Ishikawa (cell line): Measurements from ENCODE around the gene SLC25A19.

Experiments used
- NFIC ChIP-seq: IDR thresholded peaks from 2 replicates; pipeline ENCODE4 v1.6.1; 2012
- RAD21 ChIP-seq: IDR thresholded peaks from 2 replicates; pipeline ENCODE4 v1.6.1; 2012; ENCODE audit warnings: low read depth
- TAF1 ChIP-seq: IDR thresholded peaks from 2 replicates; pipeline ENCODE4 v1.6.1; 2012; ENCODE audit warnings: low read depth, mild to moderate bottlenecking
- TCF12 ChIP-seq: IDR thresholded peaks from 2 replicates; pipeline ENCODE4 v1.6.1; 2012; ENCODE audit warnings: low read depth
- YY1 ChIP-seq: IDR thresholded peaks from 2 replicates; pipeline ENCODE4 v1.6.1; 2012; ENCODE audit warnings: low read depth
- ZBTB7A ChIP-seq: IDR thresholded peaks from 2 replicates; pipeline ENCODE4 v1.6.1; 2012; ENCODE audit warnings: low read depth
- TF ChIP-seq, protein P1 (sequence below): IDR thresholded peaks from 2 replicates; pipeline ENCODE4 v1.6.1; 2012; ENCODE audit warnings: low read depth, mild to moderate bottlenecking
- TF ChIP-seq, protein P2 (sequence below): IDR thresholded peaks from 2 replicates; pipeline ENCODE4 v1.6.1; 2012

DNA sequence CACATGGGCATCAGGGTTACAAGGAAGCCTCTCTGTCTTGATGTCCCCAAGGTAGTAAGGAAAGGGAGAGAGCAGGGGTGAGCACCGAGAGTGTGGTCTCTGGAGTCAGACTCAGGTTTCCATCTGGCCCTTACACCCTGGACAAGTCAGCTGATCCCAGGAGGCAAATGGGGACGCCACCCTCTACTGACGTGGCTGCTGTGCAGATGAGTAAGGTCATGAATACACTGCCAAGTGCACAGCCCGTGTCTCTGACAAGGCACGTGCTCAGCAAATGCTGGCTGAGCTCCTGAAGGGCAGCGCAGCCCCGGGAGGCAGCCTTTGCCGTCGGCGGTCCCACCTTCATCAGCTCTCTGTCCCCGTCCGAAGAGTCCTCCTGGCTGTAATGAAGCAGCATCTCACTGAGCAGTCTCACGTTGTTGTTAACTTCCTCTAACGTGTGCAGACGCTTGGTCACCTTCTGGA is 47.2 kb downstream of the SLC25A19 start:
- TF ChIP-seq TCF12: no peak
- TF ChIP-seq, protein P1, sequence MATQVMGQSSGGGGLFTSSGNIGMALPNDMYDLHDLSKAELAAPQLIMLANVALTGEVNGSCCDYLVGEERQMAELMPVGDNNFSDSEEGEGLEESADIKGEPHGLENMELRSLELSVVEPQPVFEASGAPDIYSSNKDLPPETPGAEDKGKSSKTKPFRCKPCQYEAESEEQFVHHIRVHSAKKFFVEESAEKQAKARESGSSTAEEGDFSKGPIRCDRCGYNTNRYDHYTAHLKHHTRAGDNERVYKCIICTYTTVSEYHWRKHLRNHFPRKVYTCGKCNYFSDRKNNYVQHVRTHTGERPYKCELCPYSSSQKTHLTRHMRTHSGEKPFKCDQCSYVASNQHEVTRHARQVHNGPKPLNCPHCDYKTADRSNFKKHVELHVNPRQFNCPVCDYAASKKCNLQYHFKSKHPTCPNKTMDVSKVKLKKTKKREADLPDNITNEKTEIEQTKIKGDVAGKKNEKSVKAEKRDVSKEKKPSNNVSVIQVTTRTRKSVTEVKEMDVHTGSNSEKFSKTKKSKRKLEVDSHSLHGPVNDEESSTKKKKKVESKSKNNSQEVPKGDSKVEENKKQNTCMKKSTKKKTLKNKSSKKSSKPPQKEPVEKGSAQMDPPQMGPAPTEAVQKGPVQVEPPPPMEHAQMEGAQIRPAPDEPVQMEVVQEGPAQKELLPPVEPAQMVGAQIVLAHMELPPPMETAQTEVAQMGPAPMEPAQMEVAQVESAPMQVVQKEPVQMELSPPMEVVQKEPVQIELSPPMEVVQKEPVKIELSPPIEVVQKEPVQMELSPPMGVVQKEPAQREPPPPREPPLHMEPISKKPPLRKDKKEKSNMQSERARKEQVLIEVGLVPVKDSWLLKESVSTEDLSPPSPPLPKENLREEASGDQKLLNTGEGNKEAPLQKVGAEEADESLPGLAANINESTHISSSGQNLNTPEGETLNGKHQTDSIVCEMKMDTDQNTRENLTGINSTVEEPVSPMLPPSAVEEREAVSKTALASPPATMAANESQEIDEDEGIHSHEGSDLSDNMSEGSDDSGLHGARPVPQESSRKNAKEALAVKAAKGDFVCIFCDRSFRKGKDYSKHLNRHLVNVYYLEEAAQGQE: no peak
- no peak for TF ChIP-seq NFIC
- no peak for TF ChIP-seq TAF1
- TF ChIP-seq, protein P2, sequence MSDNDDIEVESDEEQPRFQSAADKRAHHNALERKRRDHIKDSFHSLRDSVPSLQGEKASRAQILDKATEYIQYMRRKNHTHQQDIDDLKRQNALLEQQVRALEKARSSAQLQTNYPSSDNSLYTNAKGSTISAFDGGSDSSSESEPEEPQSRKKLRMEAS: no peak
- no peak for TF ChIP-seq ZBTB7A
- TF ChIP-seq RAD21: no peak
- no peak for TF ChIP-seq YY1
